Superior temporal gyrus (tissue), 1 donor: Measurements from ENCODE around the gene TMEM178B.
"Not testable (repeated sequence)": the region's sequence is repeated elsewhere in the genome, so short reads cannot be mapped to it uniquely, and the experiment has no call there.

Source experiments
- DNase-seq: peaks from one replicate; pipeline ENCODE4 v3.0.0-alpha.2; 2016; ENCODE audit errors: extremely low spot score

The TMEM178B gene

DNA sequence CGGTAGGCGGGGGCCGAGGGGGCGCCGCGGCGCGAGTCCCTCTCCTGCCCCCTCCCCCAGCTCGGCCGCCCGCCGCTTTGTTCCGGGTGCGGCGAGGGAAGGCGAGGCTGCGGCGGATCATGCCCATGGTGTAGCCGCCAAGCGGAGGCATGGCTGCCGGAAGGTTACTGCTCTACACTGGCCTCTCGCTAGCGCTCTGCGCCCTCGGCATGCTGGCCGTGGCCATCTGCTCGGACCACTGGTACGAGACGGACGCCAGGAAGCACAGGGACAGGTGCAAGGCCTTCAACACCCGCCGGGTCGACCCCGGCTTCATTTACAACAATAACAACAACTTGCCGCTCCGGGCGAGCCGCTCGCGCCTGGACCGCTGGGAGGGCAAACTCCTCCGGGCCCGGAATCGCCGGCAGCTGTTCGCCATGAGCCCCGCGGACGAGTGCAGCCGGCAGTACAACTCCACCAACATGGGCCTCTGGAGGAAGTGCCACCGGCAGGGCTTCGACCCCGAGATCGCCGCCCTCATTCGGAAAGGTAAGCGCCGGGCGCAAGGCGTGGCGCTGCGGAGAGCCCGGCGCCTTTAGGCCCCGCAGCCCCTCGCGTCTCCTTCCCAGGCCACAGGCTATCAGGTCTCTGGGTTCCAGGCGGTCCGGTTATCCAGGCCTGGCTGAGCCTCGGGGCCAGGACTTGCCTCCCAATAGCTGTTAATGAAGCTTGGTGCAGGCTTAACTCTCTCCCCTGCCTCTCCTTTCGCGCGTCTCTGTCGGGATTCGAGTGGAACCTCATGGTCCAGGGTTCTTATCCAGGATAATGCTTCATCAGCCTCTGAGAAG lies 513 bp downstream of the TMEM178B start:
- peak; percentile 37 for DNase-seq

GRCh38 chr7:141074997-141075396 lies 1.1 kb downstream of the TMEM178B start:
- DNase-seq = no peak

GRCh38 chr7:141076377-141076776 lies 2.5 kb downstream of the TMEM178B start:
- DNase-seq = peak; percentile 68

- no peak for DNase-seq
Observed at GRCh38 chr7:141079219-141079618, 5.4 kb downstream of the TMEM178B start.

GRCh38 chr7:141089490-141089889 lies 15.6 kb downstream of the TMEM178B start:
- DNase-seq = not testable (repeated sequence)

GRCh38 chr7:141094336-141095070 lies 20.6 kb downstream of the TMEM178B start:
- DNase-seq = no peak

DNA sequence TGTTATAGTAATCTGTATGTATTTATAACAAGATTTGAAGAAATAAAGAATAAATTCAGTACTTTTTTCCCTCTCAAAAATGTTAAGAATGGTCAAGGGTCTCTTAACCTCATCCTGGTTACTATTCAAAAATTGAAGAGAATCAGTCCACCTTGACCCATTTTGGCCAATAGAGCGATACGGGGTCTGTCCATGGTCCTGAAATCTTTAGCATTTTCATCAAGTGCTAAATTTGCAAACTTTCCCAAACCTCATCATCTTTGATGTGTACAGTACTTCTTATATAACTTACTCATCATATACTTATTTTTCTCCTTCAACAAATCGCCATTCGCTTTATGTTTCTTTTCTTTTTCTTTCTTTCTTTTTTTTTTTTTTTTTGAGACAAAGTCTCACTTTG lies 23.6 kb downstream of the TMEM178B start:
- DNase-seq = no peak

GRCh38 chr7:141102436-141102835 lies 28.6 kb downstream of the TMEM178B start:
- DNase-seq = peak; percentile 76

DNA sequence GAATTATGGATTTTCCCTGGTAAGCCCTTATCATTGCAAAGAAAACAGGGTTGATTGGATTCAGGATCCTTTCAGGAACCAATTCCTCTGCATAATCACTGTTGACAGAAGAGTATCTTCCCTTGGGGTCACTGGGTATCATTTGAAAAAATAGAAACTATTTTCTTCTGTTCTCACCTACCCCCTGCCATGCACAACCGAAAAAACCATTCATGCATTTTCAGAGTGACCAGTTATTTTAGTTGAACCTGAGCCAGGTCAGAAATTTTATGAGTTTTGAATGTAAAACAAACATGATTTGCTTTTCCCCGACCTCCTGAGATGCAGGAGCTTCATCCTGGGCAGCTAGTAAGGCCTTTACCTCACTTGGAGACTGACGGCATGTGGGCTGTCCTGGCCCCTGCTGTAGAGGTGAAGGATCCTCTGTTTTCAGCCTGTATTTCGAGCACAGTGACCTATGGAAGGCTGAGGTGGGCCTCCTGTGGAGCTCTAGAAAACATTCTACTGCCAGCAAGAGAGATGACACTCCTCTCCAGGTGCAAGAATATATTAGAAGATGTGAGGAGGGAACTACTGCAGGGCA lies 30.1 kb downstream of the TMEM178B start:
- no peak for DNase-seq

DNA sequence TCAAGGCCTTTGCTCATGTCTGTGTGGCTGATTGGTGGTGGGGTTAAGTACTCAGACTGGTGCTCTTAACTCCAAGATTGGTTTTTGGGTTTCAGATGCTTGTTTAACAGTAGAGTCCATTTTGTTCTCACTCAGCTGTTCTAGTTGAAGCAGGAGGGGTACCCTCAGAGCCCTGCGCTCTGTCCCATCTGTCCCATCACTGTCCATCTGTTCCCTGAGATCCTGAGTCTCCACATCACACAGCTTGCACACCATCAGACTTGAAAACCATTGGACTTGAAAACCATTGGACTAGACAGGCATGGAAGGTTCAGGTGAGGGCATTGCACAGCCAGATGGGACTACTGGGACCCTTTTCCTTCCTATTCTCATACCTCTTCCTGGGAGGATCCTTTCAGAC lies 39.3 kb downstream of the TMEM178B start:
- DNase-seq = no peak

- DNase-seq = no peak
Observed at GRCh38 chr7:141114029-141114664, 40.3 kb downstream of the TMEM178B start.

DNA sequence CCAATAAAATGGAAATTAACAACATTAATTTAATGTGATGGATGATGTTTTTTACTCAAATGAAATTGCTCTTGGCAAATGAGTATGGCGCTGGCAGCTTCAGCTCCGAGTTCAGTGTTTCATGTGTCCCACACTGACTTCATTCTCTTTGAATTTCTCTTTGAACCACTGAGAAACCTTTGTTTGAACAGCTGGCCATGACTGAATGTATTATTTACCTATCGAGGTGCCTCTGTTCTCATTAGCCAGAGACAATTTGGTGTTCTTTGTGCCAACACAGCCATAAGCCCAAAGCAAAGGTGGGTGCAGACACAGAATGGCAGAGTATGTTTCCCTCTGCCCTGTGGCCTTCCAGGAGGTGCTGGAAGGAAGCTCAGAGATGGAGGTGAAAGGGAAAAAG lies 42.1 kb downstream of the TMEM178B start:
- no peak for DNase-seq

DNA sequence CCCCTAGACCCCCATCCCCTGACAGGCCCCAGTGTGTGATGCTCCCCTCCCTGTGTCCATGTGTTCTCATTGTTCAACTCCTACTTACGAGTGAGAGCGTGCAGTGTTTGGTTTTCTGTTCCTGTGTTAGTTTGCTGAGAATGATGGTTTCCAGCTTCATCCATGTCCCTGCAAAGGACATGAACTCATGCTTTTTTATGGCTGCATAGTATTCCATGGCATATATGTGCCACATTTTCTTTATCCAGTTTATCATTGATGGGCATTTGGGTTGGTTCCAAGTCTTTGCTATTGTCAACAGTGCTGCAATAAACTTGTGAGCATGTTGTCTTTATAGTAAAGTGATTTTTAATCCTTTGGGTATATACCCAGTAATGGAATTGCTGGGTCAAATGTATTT lies 42.8 kb downstream of the TMEM178B start:
- DNase-seq = not testable (repeated sequence)

DNA sequence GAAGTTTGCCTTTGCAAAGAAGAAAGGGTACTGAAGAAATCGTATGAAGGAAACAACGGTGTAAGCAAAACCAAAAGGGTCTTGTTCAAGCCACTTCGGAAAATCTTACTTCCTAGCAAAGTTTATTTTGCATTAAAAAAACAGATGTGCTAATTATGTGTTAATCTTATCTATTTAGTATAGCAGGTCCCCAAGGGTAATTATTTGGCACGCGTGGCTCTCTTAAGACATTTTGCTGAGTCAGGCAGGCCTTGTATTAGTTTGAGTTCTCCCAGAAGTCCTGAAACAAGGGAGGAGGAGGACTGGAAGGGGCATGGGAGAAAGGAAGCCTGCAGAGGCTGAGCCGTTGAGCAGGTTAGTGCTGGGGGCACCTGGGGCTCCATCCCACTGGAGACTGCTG lies 44.9 kb downstream of the TMEM178B start:
- no peak for DNase-seq

DNA sequence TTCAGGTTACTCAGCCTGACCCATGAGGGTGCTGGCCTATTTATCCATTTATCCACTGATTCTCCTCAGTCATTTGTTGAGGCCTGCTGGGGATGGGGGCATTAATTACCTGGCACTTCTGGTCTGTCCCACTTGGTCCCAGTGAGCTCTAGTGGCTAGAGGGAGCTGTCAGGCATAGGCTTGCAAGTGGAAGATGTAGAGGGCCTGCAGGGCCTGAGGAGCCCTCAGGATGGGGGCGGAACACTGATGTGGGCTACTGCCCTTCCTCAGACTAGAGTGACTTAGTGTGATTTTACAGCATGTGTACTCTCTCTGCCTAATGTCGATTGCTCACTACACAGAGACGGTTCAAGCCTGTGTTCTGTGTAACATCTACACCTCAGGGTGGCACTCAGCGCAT lies 45.3 kb downstream of the TMEM178B start:
- no peak for DNase-seq

DNA sequence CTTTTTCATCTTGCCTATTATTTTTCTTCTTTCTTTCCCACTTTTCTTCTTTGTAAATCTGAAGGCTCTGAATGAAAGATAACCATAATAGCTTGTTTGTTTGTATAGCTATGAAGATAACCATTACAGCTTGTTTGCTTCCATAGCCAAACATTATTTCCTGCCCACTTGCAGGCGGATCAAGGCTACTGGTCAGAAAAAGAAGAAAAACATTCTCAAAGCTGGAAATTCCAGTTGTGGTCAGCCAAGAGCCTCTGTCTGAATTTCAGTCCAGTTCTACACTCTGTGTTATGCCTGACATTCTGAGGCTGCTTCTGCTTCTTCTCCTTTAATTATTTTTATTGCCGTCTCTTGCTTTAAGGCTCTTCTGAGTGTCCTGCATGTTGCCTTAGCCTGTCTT lies 48.9 kb downstream of the TMEM178B start:
- DNase-seq = no peak

- DNase-seq = no peak
Observed at GRCh38 chr7:141123522-141123921, 49.7 kb downstream of the TMEM178B start.

DNA sequence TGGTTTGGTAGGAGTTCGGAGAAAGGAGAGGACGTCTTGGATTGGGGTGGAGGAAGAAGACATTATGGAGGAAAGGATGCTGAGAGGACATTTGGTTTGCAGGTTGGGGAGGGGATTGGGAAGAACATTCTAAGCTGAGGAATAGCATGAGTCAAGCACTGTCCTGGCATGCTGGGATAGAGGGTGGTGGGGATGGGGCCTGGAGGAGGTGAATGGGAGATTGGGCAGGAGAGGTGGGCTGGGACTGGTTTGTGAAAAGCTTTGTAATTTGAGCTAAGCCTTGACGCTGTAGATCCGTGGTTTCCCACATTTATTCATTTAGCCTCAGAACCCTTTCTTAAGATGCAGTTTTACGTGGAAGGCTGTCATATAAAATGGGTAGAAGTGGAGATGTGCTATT lies 52.2 kb downstream of the TMEM178B start:
- no peak for DNase-seq

DNA sequence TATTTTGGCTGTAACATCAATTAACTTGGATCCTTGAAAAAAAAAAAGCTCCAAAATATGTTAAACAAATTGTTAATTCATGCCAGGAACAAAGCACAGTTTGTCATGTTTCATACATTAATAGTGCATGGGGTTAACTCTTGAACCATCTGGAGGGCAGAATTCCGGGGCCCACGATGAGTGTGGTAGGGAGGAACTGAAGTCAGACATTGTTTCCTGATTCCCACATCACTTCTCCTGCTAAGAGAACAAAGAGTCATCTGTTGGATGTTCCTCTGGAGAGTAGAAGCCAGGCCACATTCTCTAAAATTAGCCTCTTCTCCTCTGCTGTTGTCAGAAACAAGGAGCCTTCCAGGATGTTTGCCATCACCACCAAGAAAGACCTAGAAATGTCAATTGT lies 54.6 kb downstream of the TMEM178B start:
- peak; percentile 42 for DNase-seq

- DNase-seq = no peak
Observed at GRCh38 chr7:141128931-141129330, 55.1 kb downstream of the TMEM178B start.

- no peak for DNase-seq
Observed at GRCh38 chr7:141132671-141133070, 58.8 kb downstream of the TMEM178B start.

DNA sequence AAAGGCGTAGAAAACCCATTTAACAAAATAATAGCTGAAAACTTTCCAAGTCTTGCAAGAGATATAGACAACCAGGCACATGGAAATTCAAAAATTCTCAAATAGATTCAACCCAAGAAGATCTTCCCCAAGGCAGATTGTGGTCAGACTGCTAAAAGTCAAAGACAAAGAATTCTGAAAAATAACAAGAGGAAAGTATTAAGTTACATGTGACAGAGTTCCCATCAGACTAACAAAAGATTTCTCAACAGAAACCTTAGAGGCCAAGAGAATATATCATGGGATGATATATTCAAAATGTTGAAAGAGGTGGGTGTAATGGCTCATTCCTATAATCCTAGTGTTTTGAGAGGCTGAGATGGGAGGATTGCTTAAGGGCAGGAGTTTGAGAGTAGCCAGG lies 59.8 kb downstream of the TMEM178B start:
- no peak for DNase-seq
